Skin of body (tissue), 2 donors: ENCODE measurements around the gene TSPOAP1. TPM values are rescaled to one million over a fixed set of nuclear protein-coding genes. Genes with fewer than 3 reads are reported as not detected.

Experiments
- DNase-seq: peaks from one replicate; lab custom pipeline; 2025; lab: John Stamatoyannopoulos, UW
- total RNA-seq: library from RNA; depleted of rRNA; stranded (reverse); fragments of >200 nt; gene quantifications from one replicate; pipeline ENCODE4 v1.2.3, GENCODE V29; 2014

Gene TSPOAP1
- total RNA-seq, 1 donor from 2014 or later: 3.9 TPM

DNA sequence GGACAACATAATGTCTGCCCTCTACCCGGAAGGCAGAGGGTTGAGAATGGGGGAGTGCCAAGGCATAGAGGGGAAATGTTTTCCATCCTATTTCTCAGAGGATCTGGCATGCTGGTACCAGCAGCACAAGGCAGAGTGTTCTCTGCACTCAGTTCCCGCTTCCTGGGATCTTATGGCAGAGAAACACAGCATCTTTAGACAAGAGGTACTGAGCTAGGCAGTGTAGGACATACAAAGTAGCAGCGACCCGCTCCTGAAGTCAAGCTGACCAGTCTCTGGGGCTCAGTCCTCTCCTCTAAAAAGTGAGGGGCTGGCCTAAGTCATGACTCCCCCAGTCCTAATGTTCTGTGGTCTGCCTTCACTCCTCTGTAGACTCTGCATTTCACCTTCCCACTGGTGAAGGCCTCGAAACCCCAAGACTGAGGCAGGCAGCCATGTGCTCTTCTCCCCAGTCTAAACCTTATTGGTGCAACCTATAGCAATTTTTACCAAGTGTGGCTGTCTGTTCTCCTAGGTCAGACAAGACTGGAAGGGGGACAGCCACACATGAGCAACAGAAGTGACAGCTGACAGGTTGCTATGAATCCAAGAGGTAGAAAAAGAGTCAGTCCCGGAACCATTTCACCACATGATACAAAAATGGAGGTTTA, 11.3 kb upstream of the TSPOAP1 start:
- DNase-seq: no peak

DNA sequence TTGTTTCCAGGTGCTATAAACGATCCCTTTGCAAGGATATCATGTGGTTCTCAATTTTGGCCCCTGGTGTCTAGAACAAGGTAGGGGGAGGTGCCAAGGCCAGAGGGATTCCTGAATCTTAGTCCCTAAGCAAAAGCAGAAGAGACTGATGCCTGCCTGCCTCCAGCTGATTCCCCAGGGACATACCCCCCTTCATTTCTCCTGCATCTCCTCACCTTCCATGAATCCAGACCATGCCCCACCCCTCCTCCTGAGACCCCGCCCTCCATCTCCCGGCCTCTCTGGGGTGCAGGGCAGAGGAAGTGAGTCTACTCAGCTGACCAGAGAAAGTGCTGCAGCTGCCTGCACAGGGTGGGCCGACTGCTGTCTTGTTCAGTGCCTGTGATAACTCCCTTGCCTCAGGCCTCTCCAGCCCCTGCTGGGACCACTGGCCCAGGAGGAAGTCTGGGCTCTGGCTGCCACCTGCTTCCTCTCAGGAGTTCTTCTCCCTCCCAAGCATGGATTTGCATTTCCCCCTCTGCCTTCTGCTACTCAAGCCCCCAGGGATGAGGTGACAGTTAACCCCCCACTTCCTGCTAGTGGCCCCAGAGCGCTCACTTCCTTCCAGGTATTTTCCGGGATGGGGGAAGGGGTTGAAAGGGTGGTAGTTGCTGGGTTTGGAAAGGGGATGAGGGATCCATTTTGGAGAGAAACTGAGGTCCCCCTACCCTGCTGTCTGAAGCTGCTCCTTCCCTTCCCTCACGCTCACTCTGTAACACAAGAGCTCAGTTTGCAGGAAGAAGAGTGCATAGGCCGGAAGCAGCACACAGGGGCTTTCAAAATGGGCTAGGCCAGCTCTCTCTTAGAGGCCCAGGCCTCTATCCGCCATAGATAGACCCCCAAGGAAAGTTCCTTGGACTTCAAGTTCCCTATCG, 10.5 kb upstream of the TSPOAP1 start:
- DNase-seq: no peak

DNA sequence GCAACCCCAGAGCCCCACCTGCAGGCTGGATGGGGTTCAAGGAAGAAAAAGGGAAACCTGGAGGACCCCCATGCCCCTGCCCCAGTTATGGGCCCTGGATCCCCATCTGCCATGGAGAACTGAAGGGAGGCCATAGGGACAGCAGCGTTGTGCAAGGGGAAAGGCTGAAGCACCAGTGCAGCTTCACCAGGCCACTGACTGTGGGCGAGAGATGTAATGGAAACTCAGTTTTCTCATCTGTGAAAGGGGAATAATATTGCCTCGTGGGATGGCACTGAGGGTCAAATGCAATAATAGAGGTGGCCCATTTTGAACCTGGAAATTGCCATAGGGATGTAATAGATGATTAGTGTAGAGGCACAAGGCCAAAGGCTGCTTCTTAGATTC, 9.9 kb upstream of the TSPOAP1 start:
- no peak for DNase-seq

DNA sequence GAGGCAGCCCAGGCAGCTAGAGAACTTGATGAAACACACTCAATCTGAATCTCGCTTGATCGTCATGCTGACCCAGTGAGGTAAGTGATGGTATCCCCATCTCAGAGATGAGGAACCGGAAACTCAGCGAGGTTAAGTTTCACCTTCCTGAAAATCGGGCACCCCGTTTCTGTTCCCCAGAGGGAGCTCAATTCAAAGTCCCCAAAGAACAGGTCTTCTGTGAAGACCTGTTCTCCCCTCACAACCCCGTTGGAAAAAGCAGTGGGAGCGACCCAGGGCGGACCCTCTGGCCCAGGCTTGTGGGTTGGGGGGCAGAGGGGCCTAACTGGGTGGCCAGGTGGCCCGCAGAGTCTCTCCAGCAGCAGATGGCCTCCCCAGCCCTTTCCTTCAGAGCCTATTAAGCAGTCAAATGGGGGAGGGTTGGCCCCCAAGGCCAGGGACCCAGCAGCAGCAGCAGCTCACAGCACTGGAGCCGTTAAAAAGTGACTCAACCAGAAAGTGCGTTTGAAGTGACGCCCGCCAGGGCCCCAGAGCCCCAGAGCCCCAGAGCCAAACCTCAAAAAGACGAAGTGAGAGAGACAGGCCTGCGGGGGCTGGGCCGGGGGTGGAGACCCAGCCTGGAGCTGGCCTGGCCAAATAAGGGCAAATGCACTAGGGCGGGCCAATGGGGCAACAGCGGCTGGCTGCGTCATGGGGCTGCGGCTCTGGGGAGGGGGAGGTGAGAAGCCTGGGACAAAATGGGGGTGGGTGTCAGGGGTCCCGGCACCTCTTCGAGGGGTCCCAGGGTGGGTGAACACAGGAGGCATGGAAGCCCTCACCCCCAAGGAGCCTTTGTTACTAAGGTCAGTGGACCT, 9.2 kb upstream of the TSPOAP1 start:
- no peak for DNase-seq

DNA sequence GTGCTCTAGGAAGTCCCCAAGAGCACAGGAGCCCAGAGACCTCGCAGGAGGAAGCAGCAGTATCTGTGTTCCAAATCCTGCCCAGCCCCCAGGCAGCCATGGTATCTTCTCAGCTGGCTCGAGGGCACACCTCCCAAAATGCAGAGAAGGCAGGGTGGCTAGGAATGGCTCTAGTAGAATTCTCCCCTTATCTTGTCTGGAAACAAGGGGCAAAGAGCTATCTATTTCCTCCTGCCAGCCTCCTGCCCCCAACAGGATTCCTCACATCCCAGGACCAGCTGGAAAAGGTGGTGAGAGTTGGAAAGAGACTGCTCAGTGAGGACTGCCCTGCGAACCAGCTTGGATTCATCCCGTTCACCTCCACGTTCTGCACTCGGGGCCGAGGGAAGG, 8.6 kb upstream of the TSPOAP1 start:
- no peak for DNase-seq

DNA sequence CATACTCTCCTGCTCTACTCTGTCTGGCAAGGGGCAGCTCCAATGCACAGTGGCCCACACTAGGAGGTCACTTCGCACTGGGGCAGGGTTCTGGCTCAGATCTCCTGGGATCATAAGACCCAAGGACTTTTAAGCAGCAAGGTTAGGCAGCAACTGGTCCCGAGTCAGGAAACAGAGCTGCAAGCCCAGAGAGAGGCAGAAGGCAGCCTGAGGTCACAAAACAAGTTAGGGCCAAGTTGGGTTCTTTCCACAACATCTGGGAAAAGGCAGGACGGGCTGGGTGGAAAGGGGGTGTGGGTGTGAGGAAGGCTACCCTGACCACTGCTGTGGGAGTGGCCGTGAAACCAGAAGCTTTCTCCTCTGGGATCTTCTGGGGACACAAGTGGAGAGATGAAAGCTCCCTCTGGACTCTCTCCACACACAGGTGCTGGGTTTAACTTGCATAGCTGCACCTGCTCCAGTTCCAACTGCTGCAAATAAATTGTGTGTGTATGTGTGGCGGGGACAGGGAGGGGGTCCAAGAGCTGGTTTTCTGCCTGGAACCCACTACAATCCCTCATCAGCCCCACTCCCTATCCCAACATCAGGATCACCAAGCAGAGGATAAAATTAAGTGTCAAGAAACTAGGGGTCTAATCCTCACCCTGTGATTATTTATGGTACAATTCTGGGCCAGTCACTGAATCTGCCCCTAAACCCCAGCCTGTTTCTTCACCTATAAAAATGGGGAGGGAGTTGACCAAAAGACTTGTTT, 8.0 kb upstream of the TSPOAP1 start:
- no peak for DNase-seq

DNA sequence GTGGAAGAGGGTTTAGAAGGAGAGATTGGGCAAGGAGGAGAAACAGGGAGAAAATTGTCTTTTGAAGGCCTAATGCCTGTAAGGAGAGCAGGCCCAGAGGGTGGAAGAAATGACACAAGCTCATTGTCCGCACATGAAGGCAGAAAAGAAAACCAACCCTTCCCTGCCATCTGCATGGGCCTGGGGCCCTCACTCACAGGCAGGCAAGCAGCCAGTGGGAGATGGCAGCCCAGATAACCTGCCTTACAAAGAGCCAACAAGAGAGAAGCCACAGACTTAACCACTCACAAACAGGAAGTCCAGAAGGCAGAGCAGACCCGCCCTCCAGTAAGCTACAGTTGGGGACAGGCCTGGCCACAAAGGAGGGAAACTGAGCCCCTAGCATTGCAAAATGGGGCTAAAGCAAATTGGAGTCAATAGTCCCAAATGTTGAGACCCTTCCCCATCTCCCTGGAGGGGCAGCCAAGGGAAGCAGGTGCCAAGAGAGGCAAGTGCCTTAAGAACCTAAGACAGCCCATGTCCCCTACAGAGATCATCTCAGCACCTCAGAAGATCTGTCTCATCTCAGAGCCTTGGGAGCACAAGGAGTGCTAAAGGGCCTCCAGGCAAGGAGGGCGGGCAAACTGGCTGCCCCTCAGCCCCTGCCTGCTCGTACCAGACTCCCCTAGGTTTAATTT, 7.3 kb upstream of the TSPOAP1 start:
- no peak for DNase-seq

DNA sequence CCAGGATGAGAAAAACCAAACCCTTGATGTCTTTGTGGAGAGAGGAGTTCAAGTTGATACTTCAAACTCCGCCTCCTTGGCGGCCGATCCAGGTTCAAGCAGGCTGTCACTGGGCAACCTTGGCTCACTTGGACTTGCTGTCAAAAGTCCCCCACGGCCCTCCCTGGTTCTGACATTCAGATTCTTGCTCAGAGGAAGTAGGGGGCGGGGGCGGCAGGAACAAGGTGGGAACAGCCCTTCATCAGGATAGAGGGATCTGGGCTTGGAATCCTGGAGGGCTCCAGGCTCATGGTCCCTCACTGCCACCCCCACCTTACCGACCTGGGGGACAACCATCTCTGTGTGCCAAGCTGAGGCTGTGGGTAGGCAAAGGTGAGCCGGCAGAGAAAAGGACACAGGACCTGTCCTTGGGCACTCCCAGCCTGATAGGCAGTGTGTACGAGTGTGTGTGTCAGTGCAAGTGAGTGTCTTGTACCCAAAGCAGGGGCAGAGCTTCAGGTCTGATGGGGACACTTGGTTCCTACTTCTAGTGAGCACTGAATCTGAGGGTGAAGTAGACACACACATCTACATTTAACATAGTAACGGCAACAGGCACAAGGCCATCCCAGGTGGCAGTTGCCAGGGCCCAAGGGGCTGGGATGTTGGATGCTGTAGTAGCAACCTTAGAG, 6.6 kb upstream of the TSPOAP1 start:
- DNase-seq: no peak

DNA sequence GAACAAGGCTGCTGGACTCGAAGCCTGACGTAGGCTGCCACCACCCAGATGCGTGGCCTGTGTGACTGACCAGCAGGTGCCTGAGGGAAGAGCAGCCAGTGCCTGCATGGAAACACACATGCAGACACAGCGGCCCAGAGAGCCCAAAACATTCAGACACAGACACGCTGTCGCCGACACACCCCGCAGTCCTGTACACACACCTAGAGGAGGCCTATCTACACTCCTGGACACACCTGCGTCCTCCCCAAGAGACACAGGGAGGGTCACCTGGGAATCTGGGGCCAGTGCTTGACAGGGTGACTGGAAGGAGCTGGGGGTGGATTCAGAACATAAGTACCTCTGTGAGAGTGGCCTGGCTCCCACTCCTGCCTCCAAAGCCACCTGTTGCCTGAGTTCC, 6.1 kb upstream of the TSPOAP1 start:
- no peak for DNase-seq

DNA sequence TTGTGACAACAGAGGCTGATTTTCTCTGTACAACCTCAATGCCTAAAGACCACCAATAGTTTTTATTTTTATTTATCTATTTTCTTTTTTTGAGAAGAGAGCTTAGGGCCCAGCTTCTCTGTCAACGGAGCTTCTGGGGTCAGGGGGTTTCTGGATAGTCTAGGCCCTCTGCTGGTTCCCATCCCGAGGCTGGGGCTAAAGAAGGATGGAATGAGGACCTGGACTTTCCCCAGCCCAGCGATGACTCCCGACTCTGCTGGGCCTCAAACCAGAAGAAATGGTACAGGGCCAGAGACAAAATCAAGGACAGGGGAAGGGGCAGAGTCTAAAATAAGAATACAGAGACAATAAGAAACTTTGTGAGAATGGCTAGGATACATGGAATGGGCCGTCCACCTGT, 5.7 kb upstream of the TSPOAP1 start:
- no peak for DNase-seq

DNA sequence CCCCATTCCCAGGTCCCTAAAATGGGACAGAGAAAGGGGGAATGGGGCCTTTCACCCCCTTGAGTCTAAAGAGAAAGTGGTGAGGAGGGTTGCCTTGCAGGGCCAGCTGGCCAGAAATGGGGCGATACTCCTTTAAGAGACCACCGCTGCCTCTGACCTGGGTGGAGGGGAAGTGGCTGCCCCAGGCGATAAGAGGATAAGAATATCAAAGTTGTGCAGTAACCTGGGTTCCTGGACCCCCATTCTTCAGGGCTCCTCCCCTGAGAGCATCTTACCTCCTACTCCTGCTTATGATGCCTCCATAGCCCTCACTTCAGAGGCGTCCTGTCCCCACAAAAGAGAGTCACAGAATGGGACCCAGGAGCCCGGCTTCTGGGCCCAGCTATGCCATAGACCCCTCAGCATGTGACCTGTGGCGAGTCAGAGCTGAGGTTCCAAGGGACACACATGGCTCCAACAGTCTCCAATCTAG, 5.2 kb upstream of the TSPOAP1 start:
- no peak for DNase-seq

DNA sequence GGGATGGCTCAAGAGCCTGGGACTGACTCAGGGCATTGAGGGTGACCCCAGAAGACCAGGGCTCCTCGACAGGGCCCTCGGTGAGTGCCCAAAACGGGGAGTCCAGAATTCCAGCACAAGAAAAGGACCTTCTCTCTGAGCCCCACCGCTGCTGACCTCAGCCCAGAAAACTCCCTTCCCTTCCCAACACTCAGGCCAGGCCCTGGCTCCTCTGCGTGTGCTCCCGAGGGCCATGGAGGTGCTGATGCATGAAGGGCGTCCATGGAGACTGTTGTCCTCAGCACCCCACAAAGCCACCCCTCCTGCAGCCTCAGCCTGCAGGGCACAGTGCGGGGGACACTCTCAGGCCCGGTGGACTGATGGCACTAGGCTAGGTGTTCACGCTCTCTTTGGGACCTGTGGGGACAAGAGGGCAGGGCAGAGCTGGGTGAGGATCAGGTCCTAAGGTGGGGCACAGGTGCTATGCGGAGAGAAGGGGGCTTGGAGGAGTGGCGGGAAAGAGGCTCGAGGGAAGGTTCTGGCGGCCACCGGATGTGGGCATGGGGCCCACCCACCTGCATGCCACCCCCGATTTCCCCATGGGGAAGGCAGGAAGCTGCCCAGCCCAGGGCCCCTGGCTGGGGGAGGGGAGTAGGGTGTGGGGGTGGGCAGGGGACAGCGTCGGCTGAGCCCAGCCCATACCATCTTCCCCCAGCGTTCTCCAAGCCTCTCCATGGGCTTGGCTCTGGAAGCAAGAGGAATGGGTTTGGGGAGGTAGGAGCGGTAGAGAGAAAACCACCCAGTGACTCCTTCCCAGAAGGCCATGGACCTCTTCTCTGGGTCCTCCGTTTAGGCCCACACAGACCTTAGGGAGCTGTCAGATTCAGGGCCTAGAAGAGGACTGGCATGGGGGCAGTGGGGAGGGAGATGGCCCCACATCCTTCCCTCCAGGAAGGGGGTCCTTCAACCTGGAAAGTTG, 4.5 kb upstream of the TSPOAP1 start:
- DNase-seq: no peak

DNA sequence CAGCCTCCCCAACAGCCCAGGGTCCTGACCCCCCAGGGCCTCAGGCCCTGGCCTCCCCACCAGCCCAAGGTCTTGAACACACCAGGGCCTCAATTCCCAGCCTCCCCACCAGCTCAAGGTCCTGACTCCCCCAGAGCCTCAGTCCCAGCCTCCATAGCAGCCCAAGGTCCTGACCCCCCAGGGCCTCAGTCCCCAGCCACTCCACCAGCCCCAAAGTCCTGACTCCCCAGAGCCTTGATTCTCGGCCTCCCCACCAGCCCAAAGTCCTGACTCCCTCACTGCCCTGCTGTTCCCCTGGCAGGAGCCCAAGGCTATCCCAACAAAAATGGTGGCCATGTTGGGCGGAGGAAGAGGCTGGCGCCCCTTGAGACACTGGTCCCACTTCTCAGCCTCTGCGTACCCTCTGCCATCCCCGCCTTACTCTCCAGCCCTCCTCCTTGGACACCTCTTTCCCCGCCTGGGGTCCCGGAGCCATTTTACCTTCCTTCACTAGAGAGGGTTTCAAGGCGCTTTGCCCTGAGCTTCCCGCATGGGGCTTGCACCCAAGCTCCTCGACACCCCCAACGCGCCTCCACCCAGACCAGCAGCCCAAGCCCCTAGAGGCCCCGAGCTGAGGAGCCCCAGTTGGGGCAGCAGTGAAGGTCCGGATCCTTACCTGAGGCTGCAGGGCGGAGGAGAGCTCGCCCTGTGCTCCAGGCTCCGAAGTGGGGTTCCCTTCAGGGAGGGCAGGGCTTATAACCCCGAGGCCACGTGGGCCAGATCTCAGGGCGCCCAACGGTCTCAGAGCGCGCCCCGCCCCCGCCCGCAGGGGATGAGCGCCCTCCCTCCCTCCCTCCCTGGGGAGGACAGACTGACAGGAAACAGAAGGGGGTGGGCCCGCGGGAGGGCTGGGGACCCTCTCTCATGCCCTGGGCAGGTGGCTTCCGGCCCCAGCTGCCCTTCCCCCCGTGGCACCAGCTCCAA, 3.5 kb upstream of the TSPOAP1 start:
- DNase-seq: no peak

DNA sequence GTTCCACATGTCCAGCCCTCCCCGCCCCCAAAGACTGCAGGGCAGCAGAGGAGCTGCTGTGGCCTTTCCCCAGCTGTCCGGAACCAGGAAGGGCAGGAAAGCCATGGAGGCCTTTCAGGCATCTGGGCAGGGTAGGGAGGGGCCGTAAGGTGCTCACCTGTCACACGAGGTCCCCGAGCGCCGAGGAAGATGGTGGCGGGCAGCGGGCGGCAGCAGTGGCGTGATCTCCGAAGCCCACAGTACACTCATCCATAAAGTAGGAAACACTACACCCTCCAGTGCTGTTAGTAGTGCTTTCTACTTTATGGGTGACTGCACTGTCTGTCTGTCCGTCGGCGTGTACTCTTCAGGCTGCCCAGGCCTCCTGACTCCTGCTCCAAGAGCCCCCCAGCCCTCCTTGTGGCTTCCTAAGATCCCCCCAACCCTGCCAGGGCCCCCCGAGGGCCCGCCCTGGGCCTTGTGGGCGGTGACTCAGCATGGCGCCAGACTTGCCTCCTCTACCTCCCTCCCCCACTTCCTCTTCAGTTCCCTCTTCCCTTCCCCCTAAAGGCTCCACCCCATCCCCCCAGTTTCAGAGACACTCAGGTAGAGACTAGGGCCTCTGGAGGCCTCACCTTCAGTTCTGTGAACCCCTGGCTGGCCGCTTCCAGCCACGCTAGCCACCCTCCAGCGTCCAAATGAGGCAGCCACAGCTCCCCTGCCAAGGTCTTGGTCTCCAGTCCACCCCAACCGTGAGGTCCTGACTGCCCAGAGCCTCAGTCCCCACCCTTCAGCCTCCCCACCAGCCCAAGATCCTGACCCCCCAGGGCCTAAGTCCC, 2.6 kb upstream of the TSPOAP1 start:
- DNase-seq: no peak

DNA sequence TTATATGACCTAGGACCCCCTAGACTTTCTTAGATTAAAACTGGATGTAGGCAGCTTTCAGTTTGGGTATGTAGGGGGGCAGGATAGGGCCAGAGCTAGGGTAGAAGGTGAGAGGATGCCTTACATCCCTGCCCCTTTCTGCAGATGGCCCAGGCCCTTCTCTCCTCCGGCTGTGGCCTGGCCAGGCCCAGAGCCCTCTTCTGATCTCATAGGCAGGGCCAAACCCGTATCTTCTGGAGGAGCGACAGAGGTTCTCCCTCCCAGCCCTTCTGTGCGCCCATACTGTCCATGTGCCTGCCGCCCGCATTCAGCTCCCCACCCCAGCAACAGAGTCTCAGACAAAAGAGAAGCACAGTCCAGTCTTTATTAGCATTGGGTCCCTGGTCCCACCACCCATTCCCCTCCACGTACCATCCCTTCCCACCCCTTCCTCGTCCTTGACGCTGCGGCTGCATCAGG, 2.0 kb upstream of the TSPOAP1 start:
- no peak for DNase-seq

DNA sequence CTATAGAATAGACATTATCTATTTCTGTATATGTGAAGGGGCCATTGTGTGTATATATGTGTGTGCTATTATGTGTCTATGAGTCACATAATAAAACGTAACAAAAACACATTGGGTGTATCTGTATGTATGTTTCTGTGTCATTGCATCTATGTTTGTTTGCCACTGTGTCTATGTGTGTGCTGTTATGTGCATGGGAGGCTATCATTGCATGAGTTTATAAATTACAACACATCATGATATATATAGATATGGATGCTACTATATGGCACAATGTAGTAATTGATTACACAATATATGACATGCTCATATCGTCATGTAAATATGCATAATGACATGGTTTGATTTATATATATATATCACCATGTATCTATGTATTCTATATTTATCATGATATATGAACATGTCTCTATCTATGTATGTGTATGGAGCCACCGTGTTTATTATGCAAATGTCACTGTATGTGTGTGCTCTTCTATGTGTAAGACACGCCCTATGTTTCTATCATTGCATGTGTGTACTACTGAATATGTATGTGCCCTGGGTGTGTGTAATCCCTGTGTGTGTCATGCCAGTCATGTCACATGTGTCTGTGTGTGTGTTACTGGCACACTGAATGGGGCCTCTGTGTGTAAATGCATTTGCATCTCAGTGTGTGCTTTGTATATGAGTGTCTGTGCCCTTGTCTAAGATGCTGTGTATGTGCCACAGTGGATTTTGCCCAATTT, 1.4 kb upstream of the TSPOAP1 start:
- no peak for DNase-seq
